ENCODE data around the gene DENND1B. TPM values are rescaled to one million over a fixed set of nuclear protein-coding genes. Genes with fewer than 3 reads are reported as not detected.

The DENND1B gene
- total and polyA plus RNA-seq, 12 donors = 1.5 to 36.3 (median 23.1) TPM

DNA sequence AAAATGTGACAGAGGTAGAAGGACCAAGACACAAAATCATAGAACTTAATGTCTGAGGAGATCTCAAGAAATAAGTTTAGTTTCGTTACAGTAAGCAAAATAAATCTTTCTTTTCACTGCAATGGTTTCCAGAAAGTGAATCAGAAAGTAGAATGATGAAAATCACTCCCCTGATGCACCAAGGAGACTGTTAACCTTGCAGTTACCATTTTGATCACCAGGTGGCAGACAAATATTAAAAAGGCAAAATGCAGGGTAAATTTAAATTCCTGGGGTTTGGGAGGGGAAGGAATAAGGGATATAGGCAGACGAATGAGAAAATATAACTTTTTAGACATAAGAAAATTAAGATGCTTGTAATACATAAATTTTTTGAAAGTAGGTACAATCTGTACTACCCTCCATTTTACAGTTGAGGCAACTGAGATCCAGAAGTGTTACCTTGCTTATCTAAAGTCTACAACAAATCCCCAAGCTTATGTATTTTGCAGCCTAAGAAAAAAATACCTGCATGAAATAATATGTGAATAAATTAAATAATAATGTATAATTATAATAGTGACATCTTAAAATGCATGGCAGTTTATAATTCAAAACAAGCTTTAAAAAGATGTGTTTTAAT lies 254.1 kb downstream of the DENND1B start:
- no peak overlapping the region for H3K4me3 ChIP-seq
- H3K27ac ChIP-seq = no peak overlapping the region
- intact Hi-C loops (cut with DNase I) = loop anchor here in 9 of 10 donors (5.0 to 10.0 kb wide), 7 partner anchors 344 to 944 kb away; no protein-coding TSS in a partner anchor
- H3K9me3 ChIP-seq = no peaks in the 10 kb centered on the region
- no peaks in the 10 kb centered on the region for H3K36me3 ChIP-seq
- peaks cover 0 to 8% (median 0%) of the 10 kb centered on the region in 9 donors for H3K4me1 ChIP-seq
- ATAC-seq (no peak), DNase-seq (no peak)
- 60 to 70% methylated on average over 2 of the region's 2 CpGs for WGBS, 2 donors
- no peaks in the 10 kb centered on the region for H3K27me3 ChIP-seq
- TF ChIP-seq, protein P1, sequence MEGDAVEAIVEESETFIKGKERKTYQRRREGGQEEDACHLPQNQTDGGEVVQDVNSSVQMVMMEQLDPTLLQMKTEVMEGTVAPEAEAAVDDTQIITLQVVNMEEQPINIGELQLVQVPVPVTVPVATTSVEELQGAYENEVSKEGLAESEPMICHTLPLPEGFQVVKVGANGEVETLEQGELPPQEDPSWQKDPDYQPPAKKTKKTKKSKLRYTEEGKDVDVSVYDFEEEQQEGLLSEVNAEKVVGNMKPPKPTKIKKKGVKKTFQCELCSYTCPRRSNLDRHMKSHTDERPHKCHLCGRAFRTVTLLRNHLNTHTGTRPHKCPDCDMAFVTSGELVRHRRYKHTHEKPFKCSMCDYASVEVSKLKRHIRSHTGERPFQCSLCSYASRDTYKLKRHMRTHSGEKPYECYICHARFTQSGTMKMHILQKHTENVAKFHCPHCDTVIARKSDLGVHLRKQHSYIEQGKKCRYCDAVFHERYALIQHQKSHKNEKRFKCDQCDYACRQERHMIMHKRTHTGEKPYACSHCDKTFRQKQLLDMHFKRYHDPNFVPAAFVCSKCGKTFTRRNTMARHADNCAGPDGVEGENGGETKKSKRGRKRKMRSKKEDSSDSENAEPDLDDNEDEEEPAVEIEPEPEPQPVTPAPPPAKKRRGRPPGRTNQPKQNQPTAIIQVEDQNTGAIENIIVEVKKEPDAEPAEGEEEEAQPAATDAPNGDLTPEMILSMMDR (IDR thresholded peaks at IDR 0.05) = peak in 8 of 9 donors; percentile 26 to 68 (median 57)

DNA sequence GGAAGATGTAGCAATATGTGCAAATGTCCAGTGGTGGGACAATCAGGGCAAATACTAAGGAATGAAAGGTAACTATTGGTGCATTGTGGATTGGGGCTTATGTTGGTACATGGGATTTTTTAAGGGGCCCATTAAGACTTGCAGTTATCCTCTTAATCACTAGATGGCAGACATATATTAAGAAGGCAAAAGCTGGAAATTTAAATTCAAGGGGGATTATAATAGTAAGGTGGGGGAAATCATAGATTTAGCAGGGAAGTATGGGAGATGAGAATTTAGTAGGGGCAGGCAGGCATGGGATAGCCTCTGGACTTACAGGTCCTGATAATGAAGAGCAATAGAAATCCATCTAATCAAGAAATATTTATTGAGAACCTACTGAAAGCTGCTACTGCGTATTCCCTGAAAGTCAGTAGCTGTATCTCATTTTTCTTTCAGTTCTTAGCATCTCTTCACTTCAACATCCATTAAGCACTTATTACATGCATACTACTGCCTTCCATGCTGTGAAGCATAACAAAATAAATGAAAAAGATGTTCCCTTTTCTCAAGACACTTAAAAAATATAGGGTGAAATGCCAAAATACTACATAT lies 255.4 kb downstream of the DENND1B start:
- intact Hi-C loops (cut with DNase I) = loop anchor here in 9 of 10 donors (5.0 to 10.0 kb wide), 7 partner anchors 345 to 945 kb away; no protein-coding TSS in a partner anchor

DNA sequence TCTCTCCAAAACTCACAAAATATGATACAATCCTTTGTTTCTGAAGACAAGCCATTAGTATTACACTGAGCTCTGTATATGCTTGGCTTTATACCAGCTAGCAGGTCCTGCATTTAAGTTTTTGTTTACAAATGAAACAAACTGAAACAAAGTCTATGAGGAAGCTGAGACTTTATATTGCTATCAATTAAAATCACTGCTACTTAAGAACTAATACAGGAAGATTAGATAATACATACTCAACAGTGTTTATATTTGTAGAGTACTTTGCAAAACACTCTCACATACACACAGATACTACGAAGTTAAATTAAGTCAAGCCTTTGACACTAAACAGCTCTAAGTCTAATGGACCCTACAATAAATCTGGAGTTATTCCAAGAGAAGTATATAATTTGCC lies 259.9 kb downstream of the DENND1B start:
- intact Hi-C loops (cut with DNase I) = no loop called here
- DNase-seq (no peak), ATAC-seq (no peak)
- Histone ChIP-seq H3K27ac (no peak overlapping the region), H3K9me3 (no peaks in the 10 kb centered on the region), H3K4me1 (peaks cover 0 to 8% (median 0%) of the 10 kb centered on the region in 9 donors), H3K27me3 (no peaks in the 10 kb centered on the region), H3K4me3 (no peak overlapping the region), H3K36me3 (peaks cover 0 to 25% (median 0%) of the 10 kb centered on the region in 9 donors)
- TF ChIP-seq, protein P1 (IDR thresholded peaks at IDR 0.05) = no peak
- 89 to 95% methylated on average over 1 of the region's 1 CpG for WGBS, 2 donors

More for the DNA sequence above, 255.4 kb downstream of the DENND1B start:
- TF ChIP-seq, protein P1 (IDR thresholded peaks at IDR 0.05) = peak in 6 of 9 donors; percentile 24 to 43 (median 34)
- Histone ChIP-seq H3K4me3 (no peak overlapping the region), H3K9me3 (no peaks in the 10 kb centered on the region), H3K36me3 (no peaks in the 10 kb centered on the region), H3K27ac (no peak overlapping the region), H3K27me3 (no peaks in the 10 kb centered on the region), H3K4me1 (peaks cover 0 to 8% (median 0%) of the 10 kb centered on the region in 9 donors)
- WGBS, 2 donors = 97 to 100% methylated on average over 1 of the region's 1 CpG
- no peak for DNase-seq
- no peak for ATAC-seq

DNA sequence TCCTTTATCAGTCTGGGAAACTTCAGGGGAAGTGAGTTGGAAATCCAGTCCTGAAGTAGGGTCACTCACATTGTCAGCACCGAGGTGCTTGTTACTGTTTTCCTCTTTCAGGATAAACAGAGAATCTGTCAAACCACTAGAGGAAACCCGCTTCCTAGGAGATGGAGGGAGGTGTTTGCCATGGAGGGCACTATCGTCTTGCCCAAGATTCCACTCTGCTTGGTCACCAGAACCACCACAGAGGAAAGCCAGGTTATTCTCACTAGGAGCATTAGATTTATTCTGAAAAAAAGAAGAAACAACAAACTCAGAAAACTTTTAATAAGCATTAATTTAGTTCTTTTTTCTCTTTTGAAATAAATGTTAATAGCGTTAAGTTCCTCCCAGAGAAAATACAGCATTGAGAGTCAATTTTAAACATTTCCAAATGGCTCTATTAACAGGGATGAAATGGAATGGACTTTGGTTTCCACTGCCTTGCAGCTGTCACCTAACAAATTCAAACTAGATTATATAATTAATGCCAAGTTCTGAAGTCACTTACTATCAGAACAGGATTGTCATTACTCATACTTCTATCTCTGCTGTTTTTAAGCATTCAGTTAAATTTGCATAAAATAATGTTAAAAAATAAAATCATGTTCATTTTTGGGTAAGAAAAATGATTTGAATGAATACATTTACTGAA lies 264.4 kb downstream of the DENND1B start:
- WGBS, 2 donors = 78 to 84% methylated on average over 4 of the region's 4 CpGs

More for the DNA sequence above, 264.4 kb downstream of the DENND1B start:
- H3K36me3 ChIP-seq = peaks cover 0 to 39% (median 0%) of the 10 kb centered on the region in 9 donors
- H3K4me3 ChIP-seq = no peak overlapping the region
- H3K9me3 ChIP-seq = no peaks in the 10 kb centered on the region
- no peaks in the 10 kb centered on the region for H3K4me1 ChIP-seq
- ATAC-seq = no peak
- intact Hi-C loops (cut with DNase I) = no loop called here
- H3K27me3 ChIP-seq = no peaks in the 10 kb centered on the region
- TF ChIP-seq, protein P1 (IDR thresholded peaks at IDR 0.05) = no peak
- DNase-seq = no peak
- no peak overlapping the region for H3K27ac ChIP-seq

Data from heart right ventricle (tissue), 16 donors.